ENCODE results near the gene CTLA4.

CTLA4 gene

GRCh38 chr2:203886661-203887151, 19.1 kb downstream of the CTLA4 start:
- Mint-ChIP-seq H3K36me3 (ENCODE audit: insufficient read depth) (no peaks in the 10 kb centered on the region), H3K9me3 (no peaks in the 10 kb centered on the region), H3K27me3 (no peaks in the 10 kb centered on the region), H3K4me1 (ENCODE audit: low read depth in 2 of 2) (peaks cover 0 to 2% of the 10 kb centered on the region in 2 donors), H3K27ac (no peak overlapping the region), H3K4me3 (no peak overlapping the region)
- DNase-seq, result no peak
- ATAC-seq (replicated peaks), result no peak

GRCh38 chr2:203887677-203888076, 20.1 kb downstream of the CTLA4 start:
- Mint-ChIP-seq H3K36me3 (ENCODE audit: insufficient read depth) (no peaks in the 10 kb centered on the region), H3K9me3 (no peaks in the 10 kb centered on the region), H3K4me1 (ENCODE audit: low read depth in 2 of 2) (peaks cover 0 to 2% of the 10 kb centered on the region in 2 donors), H3K4me3 (no peak overlapping the region), H3K27me3 (peaks cover 0 to 8% of the 10 kb centered on the region in 2 donors), H3K27ac (no peak overlapping the region)
- no peak for ATAC-seq (replicated peaks)
- no peak for DNase-seq

- peaks cover 3% of the 10 kb centered on the region for H3K36me3 Mint-ChIP-seq (ENCODE audit: insufficient read depth)
- ATAC-seq (replicated peaks), result no peak
- H3K27ac Mint-ChIP-seq, result no peak overlapping the region
- no peak for DNase-seq
- peaks cover 0 to 2% of the 10 kb centered on the region in 2 donors for H3K4me1 Mint-ChIP-seq (ENCODE audit: low read depth in 2 of 2)
- H3K27me3 Mint-ChIP-seq, result peaks cover 0 to 17% of the 10 kb centered on the region in 2 donors
- no peaks in the 10 kb centered on the region for H3K9me3 Mint-ChIP-seq
- no peak overlapping the region for H3K4me3 Mint-ChIP-seq
Measured at GRCh38 chr2:203889542-203889941, 22.0 kb downstream of the CTLA4 start.

- peaks cover 0 to 2% of the 10 kb centered on the region in 2 donors for H3K4me1 Mint-ChIP-seq (ENCODE audit: low read depth in 2 of 2)
- no peak for DNase-seq
- no peak overlapping the region for H3K4me3 Mint-ChIP-seq
- no peak for ATAC-seq (replicated peaks)
- H3K9me3 Mint-ChIP-seq, result no peaks in the 10 kb centered on the region
- no peak overlapping the region for H3K27ac Mint-ChIP-seq
- H3K36me3 Mint-ChIP-seq (ENCODE audit: insufficient read depth), result peaks cover 3% of the 10 kb centered on the region
- H3K27me3 Mint-ChIP-seq, result peaks cover 0 to 17% of the 10 kb centered on the region in 2 donors
Measured at GRCh38 chr2:203889944-203890343, 22.4 kb downstream of the CTLA4 start.

GRCh38 chr2:203890733-203891132, 23.2 kb downstream of the CTLA4 start:
- Mint-ChIP-seq H3K27ac (no peak overlapping the region), H3K4me1 (ENCODE audit: low read depth in 2 of 2) (peaks cover 0 to 2% of the 10 kb centered on the region in 2 donors), H3K4me3 (no peak overlapping the region), H3K36me3 (ENCODE audit: insufficient read depth) (peaks cover 3% of the 10 kb centered on the region), H3K9me3 (no peaks in the 10 kb centered on the region), H3K27me3 (peaks cover 0 to 17% of the 10 kb centered on the region in 2 donors)
- no peak for DNase-seq
- ATAC-seq (replicated peaks), result no peak

DNA sequence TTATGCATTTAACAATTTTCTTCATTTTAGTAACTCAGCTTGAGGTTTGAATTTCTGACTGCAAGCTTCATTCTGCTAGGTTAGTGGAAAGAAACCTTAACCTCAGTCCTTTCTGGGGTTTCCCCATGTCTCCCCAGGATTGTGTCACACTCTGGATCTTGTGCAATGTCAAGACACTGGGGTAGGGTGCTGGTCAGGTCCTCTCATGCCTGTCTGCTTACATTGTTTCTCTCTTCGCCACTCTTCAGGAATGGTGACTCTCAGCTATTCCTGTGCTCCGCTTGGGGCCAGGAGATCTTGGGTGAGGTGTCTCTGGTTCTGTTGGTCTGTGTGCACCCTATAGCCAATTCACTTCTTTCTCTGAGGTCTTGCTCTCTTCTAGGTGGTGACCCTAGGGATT, 23.9 kb downstream of the CTLA4 start:
- Mint-ChIP-seq H3K27ac (no peak overlapping the region), H3K9me3 (no peaks in the 10 kb centered on the region), H3K36me3 (ENCODE audit: insufficient read depth) (peaks cover 3% of the 10 kb centered on the region), H3K27me3 (peaks cover 0 to 17% of the 10 kb centered on the region in 2 donors), H3K4me3 (no peak overlapping the region), H3K4me1 (ENCODE audit: low read depth in 2 of 2) (peaks cover 0 to 2% of the 10 kb centered on the region in 2 donors)
- ATAC-seq (replicated peaks) (peak; percentile 26), DNase-seq (no peak)

DNA sequence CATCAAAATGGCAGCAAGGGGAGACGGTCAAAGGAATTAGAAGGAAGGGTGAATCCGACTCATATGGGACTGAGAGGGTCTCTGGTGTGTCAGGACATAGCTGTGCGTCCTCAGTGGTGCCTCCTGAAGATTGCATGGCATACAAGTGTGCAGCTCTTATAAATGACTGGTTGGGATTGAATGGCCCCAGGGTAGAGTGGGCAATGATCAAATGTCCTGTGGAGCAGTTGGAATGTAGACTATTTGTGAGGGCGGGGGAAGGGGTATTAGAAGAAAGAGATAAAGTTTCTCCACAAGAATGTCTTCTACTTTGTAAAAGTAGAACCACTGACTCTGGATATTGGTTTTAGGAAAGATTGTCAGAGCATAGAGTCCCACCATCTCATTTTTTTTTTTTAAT, 24.6 kb downstream of the CTLA4 start:
- H3K9me3 Mint-ChIP-seq, result no peaks in the 10 kb centered on the region
- no peak for DNase-seq
- H3K4me1 Mint-ChIP-seq (ENCODE audit: low read depth in 2 of 2), result no peaks in the 10 kb centered on the region
- no peak for ATAC-seq (replicated peaks)
- H3K4me3 Mint-ChIP-seq, result no peak overlapping the region
- peaks cover 0 to 17% of the 10 kb centered on the region in 2 donors for H3K27me3 Mint-ChIP-seq
- H3K36me3 Mint-ChIP-seq (ENCODE audit: insufficient read depth), result peaks cover 3% of the 10 kb centered on the region
- no peak overlapping the region for H3K27ac Mint-ChIP-seq

GRCh38 chr2:203893401-203893800, 25.8 kb downstream of the CTLA4 start:
- H3K9me3 Mint-ChIP-seq, result no peaks in the 10 kb centered on the region
- H3K27ac Mint-ChIP-seq, result no peak overlapping the region
- H3K36me3 Mint-ChIP-seq (ENCODE audit: insufficient read depth), result peaks cover 3% of the 10 kb centered on the region
- no peak overlapping the region for H3K4me3 Mint-ChIP-seq
- DNase-seq, result no peak
- no peaks in the 10 kb centered on the region for H3K4me1 Mint-ChIP-seq (ENCODE audit: low read depth in 2 of 2)
- peaks cover 0 to 17% of the 10 kb centered on the region in 2 donors for H3K27me3 Mint-ChIP-seq
- no peak for ATAC-seq (replicated peaks)

- peaks cover 3% of the 10 kb centered on the region for H3K36me3 Mint-ChIP-seq (ENCODE audit: insufficient read depth)
- ATAC-seq (replicated peaks) (no peak), DNase-seq (no peak)
- H3K4me3 Mint-ChIP-seq, result no peak overlapping the region
- H3K4me1 Mint-ChIP-seq (ENCODE audit: low read depth in 2 of 2), result no peaks in the 10 kb centered on the region
- H3K27me3 Mint-ChIP-seq, result peaks cover 0 to 17% of the 10 kb centered on the region in 2 donors
- no peaks in the 10 kb centered on the region for H3K9me3 Mint-ChIP-seq
- no peak overlapping the region for H3K27ac Mint-ChIP-seq
Measured at GRCh38 chr2:203893840-203894239, 26.3 kb downstream of the CTLA4 start.

DNA sequence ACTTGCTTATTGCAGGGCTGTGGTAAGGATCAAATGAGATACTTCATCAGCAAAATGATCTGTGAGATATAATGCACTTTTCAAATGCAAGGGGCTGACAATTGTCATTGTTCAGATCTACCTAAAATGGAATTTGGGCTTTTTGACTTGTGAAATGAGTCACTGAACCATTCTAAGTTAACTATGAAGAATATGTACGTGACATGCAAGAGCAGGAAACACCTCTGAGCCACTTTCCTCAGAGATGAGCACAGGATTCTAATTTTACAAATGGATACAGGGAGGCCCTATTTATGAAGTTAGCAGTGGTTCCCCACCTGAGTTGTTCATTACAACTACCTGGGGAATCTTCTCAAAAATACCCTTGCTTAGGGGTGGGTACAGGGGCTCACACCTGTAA, 26.7 kb downstream of the CTLA4 start:
- Mint-ChIP-seq H3K4me3 (no peak overlapping the region), H3K36me3 (ENCODE audit: insufficient read depth) (peaks cover 3% of the 10 kb centered on the region), H3K27me3 (peaks cover 0 to 17% of the 10 kb centered on the region in 2 donors), H3K9me3 (no peaks in the 10 kb centered on the region), H3K27ac (no peak overlapping the region), H3K4me1 (ENCODE audit: low read depth in 2 of 2) (no peaks in the 10 kb centered on the region)
- no peak for ATAC-seq (replicated peaks)
- DNase-seq, result no peak

- H3K9me3 Mint-ChIP-seq, result peaks cover 3 to 7% of the 10 kb centered on the region in 2 donors
- ATAC-seq (replicated peaks) (no peak), DNase-seq (no peak)
Measured at GRCh38 chr2:203897544-203897943, 30.0 kb downstream of the CTLA4 start.

GRCh38 chr2:203898657-203899056, 31.1 kb downstream of the CTLA4 start:
- H3K9me3 Mint-ChIP-seq, result peaks cover 3 to 7% of the 10 kb centered on the region in 2 donors
- H3K27me3 Mint-ChIP-seq, result peaks cover 0 to 2% of the 10 kb centered on the region in 2 donors
- H3K36me3 Mint-ChIP-seq (ENCODE audit: insufficient read depth), result no peaks in the 10 kb centered on the region
- ATAC-seq (replicated peaks) (no peak), DNase-seq (no peak)
- no peak overlapping the region for H3K4me3 Mint-ChIP-seq
- no peaks in the 10 kb centered on the region for H3K4me1 Mint-ChIP-seq (ENCODE audit: low read depth in 2 of 2)
- no peak overlapping the region for H3K27ac Mint-ChIP-seq

More at GRCh38 chr2:203897544-203897943, 30.0 kb downstream of the CTLA4 start:
- no peak overlapping the region for H3K27ac Mint-ChIP-seq
- H3K27me3 Mint-ChIP-seq, result peaks cover 0 to 10% of the 10 kb centered on the region in 2 donors
- H3K4me3 Mint-ChIP-seq, result no peak overlapping the region
- peaks cover 3% of the 10 kb centered on the region for H3K36me3 Mint-ChIP-seq (ENCODE audit: insufficient read depth)
- no peaks in the 10 kb centered on the region for H3K4me1 Mint-ChIP-seq (ENCODE audit: low read depth in 2 of 2)

DNA sequence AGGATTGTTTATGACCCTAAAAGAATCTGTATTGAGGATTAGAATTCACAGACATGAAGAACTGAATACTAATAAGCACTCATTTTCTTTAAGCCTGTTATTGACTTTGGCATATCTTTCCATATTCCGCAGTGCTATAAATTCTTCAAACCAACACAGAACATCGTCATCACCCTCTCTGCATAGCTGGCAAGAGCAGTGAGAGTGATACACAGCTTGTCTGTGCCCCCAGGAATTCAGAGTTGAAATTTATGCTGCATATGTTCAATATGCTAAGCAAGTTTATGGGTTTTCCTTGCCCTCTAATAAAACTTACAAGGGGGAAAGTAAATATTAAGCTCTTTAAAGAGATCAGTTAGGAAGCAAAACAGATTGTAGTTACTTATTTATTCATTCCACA, 32.7 kb downstream of the CTLA4 start:
- Mint-ChIP-seq H3K27ac (no peak overlapping the region), H3K27me3 (no peaks in the 10 kb centered on the region), H3K9me3 (peaks cover 3 to 7% of the 10 kb centered on the region in 2 donors), H3K36me3 (ENCODE audit: insufficient read depth) (no peaks in the 10 kb centered on the region), H3K4me3 (no peak overlapping the region), H3K4me1 (ENCODE audit: low read depth in 2 of 2) (no peaks in the 10 kb centered on the region)
- DNase-seq (no peak), ATAC-seq (replicated peaks) (no peak)

GRCh38 chr2:203904022-203904421, 36.5 kb downstream of the CTLA4 start:
- H3K27ac Mint-ChIP-seq, result no peak overlapping the region
- H3K9me3 Mint-ChIP-seq, result peaks cover 3 to 7% of the 10 kb centered on the region in 2 donors
- ATAC-seq (replicated peaks), result no peak
- no peak overlapping the region for H3K4me3 Mint-ChIP-seq
- H3K27me3 Mint-ChIP-seq, result no peaks in the 10 kb centered on the region
- H3K36me3 Mint-ChIP-seq (ENCODE audit: insufficient read depth), result no peaks in the 10 kb centered on the region
- no peaks in the 10 kb centered on the region for H3K4me1 Mint-ChIP-seq (ENCODE audit: low read depth in 2 of 2)
- no peak for DNase-seq

DNA sequence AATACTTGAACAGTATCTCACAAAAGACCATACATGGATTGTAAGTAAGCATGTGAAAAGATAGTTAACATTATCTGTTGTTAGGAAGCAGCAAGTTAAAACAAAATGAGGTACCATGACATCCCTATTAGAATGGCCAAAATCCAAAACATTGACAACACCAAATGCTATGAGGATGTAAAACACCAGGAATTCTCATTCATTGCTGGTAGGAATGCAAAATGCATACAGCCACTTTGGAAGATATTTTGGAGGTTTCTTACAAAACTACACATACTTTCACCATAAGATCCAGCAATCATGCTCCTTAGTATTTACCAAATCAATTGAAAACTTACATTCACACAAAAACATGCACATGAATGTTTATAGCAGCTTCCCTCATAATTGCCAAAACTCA, 38.1 kb downstream of the CTLA4 start:
- no peaks in the 10 kb centered on the region for H3K4me1 Mint-ChIP-seq (ENCODE audit: low read depth in 2 of 2)
- H3K4me3 Mint-ChIP-seq, result no peak overlapping the region
- H3K27me3 Mint-ChIP-seq, result no peaks in the 10 kb centered on the region
- DNase-seq (no peak), ATAC-seq (replicated peaks) (no peak)
- no peak overlapping the region for H3K27ac Mint-ChIP-seq
- H3K36me3 Mint-ChIP-seq (ENCODE audit: insufficient read depth), result no peaks in the 10 kb centered on the region
- peaks cover 2 to 4% of the 10 kb centered on the region in 2 donors for H3K9me3 Mint-ChIP-seq

Measured in effector memory CD8-positive, alpha-beta T cell (primary cell).